CD4-positive, alpha-beta T cell treated with Interleukin-21 for 1 hour (primary cell): Measurements from ENCODE around the gene PPP2R5D.

Experiments
- DNase-seq: peaks from one replicate; pipeline ENCODE4 v3.0.0-alpha.2; 2020

The PPP2R5D gene

GRCh38 chr6:43060034-43060754 lies 75.8 kb downstream of the PPP2R5D start:
- DNase-seq = no peak

GRCh38 chr6:43060755-43061633 lies 76.6 kb downstream of the PPP2R5D start:
- DNase-seq = no peak

- no peak for DNase-seq
These were observed 77.5 kb downstream of the PPP2R5D start for GRCh38 chr6:43061861-43062260.
